Activated CD4-positive, CD25-positive, alpha-beta regulatory T cell treated with anti-CD3 and anti-CD28 coated beads, Interleukin-2, amount 50 U/mL, for 24 hours (primary cell): ENCODE data around the gene QDPR.

Source experiments
- ATAC-seq, 2 donors: fragments of 150-1000 bp; cut with Tn5 transposase; one replicate each; pipeline ENCODE4 v1.10.0; 2021; ENCODE audit warnings: mild to moderate bottlenecking in 1 of 2, moderate library complexity in 1 of 2

Gene QDPR

DNA sequence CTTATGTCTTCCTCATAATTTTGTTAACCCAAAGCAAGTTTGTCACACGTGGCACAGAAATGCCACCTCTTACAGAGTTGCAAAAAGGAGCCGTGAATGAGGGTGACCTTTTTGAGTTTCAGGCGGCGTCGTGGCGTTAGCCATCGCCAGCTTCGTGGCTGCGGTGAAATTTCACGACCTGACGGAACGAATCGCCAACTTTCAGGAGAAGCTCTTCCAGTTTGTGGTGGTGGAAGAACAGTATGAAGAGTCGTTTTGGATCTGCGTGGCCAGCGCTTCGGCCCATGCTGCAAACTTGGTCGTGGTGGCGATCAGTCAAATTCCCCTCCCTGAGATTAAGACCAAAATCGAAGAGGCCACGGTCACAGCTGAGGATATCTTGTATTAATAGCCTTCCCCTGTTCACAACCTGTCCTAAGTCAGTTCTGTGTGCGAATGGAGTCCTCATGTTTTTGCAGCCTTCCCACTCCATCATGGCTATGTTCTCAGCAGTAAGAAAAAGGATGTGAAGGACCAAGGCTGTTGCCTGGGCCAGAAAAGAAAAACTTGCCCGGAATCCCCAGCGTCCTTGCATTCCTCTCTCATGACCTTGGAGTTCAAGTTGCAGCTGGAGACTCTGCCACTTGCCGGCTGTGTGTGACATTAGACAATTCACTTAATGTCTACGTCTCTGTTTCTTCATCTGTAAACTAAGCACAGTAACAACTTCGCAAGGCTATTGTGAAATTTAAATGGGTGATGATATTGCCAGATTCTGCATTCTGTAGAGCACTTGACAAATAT, 15.0 kb upstream of the QDPR start:
- ATAC-seq, result no peak

DNA sequence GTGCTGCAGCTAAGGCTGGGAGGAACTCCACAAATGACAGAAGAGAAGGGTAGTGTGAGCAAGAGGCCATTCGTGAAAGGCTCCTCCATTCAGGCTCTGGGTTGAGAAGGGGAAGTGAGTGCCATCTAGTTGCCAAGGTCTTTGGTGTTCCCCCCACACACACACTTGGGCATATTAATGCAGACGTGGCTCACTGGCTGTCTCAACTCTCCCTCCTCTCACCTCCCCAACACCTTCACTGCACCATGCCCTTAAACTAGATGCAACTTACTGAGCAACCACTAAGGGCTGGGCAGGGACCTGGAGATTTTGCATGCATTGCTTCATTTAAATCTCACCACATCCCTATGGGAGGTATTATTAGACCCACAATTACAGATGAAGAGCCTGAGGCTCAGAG, 11.8 kb upstream of the QDPR start:
- ATAC-seq, result no peak

- no peak for ATAC-seq
These were observed 9.7 kb upstream of the QDPR start for GRCh38 chr4:17521595-17521994.

GRCh38 chr4:17517664-17518063, 5.8 kb upstream of the QDPR start:
- ATAC-seq, result no peak

- no peak for ATAC-seq
These were observed 5.1 kb upstream of the QDPR start for GRCh38 chr4:17516980-17517379.

GRCh38 chr4:17515445-17516407, 3.8 kb upstream of the QDPR start:
- ATAC-seq, result no peak

DNA sequence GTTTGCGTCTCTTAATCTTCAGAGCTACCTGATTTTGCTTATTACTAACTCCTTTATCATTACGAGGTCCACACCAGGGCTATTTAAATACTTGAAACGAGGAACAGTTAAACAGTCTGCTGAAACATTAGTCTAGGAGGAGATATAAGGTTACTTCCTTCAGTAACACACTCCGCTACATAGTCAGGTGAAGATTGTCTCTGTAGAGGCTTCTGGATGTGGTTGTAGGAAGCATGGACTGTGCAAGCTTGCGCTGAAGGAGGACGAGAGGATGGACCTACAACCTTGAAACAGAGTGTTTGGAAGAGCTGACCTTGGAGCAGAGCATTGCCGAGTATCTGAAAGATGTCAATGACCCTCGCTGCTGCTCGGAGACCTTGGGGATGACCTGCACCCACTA, 3.0 kb upstream of the QDPR start, which contains the start of gene CLRN2:
TSS of gene CLRN2 (plus strand) at position 301 of the 400 bp plus-strand sequence. CDS start 102 bp downstream, outside the sequence.
- ATAC-seq, result no peak

DNA sequence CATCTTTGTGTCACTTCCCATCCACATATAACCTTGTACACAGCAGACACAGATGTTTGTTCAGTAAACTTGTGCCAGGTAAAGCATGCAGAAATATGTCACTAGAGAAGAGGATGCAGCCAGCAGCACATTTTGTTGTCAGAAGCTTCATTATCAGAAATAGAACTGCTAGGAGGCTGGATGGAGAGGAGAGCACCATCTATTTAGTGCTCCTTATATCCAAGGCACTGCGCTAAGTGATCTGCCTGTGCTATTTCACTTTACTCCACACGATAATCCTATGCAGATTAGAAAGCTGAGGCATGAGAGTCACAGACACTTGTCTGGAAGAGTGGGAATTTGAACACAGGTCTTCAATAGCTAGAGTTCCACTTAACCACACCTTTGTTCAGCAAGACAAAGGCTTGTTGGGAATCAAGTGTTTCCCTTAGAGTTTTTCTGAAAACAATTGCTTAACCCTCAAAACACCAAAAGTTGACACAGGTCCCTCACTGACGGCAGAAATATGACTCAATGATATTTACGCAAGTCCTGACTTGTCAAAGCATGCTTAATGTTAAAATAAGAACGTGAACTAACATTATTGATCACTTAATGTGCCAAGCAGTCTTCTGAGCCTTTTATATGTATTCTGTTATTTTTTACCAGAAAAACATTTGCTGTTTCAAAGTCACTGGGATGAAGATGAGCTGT, 1.2 kb upstream of the QDPR start:
- ATAC-seq, result no peak

DNA sequence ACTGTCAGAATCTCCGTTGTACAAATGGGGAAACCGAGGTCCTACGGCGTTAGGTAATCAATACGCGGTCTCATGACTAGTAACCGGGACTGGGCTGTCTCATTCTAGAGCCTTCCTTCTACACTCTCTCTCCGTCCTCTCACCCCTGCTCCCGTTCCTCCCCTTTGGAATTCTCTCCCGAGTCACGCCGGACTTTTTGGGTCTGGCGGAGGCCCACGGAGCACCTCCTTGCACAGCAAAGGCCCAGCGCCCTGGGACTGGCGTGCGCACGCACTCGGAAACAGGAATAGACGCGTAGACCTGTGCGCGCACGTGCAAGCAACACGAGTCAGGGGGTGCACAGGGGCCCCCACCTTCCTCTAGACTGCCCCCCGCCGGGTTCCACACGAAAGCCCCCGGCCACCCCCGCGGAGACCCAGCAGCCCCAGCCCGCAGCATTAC, 361 bp downstream of the QDPR start:
- peak; percentile 71 for ATAC-seq

GRCh38 chr4:17511051-17511450, 839 bp downstream of the QDPR start:
- no peak for ATAC-seq

GRCh38 chr4:17510582-17510981, 1.3 kb downstream of the QDPR start:
- ATAC-seq, result no peak

DNA sequence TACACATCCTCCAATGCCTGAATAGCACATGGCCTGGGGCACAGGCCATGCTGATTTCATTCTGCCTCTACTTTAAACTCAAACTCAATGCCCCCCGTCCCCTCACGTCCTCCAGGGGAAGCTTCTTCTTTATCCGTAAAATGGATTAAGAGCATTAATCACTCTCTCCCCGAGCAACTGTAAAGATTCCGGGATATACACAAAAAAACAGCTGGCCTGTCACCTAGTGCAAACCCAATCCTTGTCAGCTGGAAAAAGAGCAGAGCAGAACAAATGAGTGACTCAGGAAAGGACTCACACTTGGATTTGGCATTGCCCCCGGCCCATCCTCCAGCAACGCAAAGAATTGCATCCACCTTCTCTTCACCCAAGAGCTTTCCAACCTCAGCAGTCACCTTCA, 7.8 kb downstream of the QDPR start:
- no peak for ATAC-seq

DNA sequence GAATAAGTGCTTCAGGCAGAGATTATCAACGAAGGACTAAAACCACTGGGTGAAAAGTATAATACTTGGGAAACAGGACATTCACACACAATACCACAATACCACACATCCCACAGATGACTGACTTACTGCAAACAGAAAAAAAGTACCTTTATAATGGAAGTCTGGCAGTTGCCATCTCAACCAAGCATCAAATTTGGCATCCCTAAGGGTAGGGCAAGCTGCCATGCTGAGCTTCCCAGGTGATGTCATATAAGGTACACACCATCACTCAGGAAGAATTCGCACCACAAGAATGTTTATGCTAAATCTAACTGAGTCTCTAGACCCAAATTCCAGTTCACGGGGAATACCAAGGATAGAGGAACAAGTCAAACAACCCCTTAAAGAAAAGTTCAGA, 9.1 kb downstream of the QDPR start:
- no peak for ATAC-seq

DNA sequence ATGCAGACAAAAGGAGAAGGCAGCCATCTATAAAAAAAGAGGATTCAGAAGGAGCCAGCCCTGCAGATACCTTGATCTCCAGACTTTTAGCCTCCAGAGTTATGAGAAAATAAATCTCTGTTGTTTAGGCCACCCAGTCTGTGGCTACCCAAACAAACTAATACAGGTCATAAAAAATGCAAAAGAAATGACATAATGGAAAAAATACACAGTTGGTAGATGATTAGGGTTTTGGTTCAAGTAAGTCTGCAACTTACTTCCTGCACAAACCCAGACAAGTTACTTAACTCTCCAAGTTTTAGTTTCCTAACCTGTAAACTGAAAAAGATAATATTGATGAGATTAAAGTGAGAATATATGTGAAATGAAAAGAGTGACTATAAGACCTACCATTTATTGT, 11.3 kb downstream of the QDPR start:
- no peak for ATAC-seq

DNA sequence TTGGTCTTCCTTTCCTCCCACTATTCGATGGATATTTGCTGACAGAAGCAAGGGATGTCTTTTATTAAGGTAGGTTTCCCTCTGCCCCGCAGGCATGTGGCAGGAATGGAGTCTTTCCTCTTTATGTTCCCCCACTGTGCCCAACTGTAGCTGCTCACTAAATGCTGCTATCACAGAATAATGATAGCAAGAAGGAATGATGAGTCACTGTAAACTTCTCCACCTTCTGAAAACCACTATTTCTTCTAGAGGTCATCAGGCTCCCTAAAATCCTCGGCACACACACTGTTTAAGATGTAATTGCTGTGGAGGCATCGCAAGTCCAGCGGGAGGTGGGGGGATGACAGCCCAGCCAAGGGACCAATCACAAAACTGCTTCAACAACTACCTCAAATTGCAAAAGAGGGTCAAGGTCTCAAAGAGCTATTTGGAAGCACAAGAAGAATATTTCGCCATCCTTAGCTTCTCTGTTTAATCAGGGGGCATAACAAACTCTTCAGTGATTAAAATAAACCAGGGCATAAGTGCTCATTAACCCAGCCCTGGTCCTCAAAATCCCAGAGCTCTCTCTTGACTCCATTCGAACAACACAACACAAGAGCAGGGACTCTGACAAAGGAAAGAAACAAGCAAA, 13.9 kb downstream of the QDPR start:
- ATAC-seq, result no peak

- peak; percentile 51 to 55 for ATAC-seq
These were observed 17.4 kb downstream of the QDPR start for GRCh38 chr4:17494258-17495190.

DNA sequence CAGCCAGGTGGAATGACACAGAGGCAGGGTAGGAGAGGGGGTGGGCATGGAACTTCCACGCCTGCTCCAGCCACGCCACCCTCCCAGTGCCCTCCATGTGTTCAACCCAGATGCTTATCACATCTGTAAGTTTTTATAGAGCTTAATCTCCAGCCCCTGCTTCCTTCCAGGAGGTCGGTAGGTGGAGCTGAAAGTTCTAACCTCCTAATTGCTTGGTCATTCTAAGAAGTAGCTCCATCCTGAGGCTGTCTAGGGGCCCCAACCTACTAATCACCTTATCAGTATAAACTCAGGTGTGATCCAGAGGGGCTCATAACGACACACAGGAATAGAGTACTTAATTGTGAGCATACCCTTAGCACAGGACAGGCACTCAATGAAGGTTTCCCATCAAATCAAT, 18.3 kb downstream of the QDPR start:
- no peak for ATAC-seq

DNA sequence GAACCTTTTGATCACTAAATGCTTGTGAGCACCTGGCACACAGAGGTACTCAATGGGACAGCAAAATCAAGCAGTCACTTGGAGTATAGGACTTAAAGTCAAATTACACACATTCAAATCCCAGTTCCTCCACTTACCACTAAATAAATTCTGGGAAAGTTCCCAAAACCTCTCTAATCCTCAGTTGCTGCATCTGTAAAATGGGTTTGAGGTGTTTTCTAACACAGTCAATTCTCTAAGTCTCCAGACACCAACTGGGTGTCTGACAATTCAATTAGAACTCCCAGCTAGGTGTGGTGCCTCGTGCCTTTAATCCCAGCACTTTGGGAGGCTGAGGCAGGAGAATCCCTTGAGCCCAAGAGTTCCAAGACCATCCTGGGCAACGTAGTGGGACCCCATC, 19.0 kb downstream of the QDPR start:
- no peak for ATAC-seq

- no peak for ATAC-seq
These were observed 19.7 kb downstream of the QDPR start for GRCh38 chr4:17492058-17492741.

- no peak for ATAC-seq
These were observed 20.7 kb downstream of the QDPR start for GRCh38 chr4:17491196-17491595.

DNA sequence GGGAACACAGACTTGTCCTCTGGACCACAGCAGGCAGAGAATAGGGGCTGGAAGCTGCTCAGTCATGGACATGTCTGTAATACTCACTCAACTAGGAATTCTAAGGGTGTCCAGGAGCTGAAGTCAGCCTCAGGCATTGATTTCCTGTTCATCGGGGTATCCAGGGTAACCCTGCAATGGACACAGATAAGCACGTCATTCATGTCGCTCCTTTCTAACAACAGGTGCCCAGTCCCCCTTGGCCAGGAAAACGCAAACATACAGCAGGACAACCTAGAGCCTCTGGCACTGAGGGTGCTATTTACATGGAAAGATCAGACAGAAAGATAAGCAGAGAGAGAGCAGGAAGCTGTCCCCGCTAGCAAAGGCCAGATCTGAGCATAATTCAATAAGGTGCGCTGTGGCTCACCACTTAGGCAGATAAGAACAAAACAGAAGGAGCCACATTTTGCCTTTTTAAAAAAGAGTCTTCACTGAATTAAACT, 21.3 kb downstream of the QDPR start:
- no peak for ATAC-seq
